Osteocyte (in vitro differentiated cells): Measurements from ENCODE around the gene UBR7. TPM values are rescaled to one million over a fixed set of nuclear protein-coding genes. Genes with fewer than 3 reads are reported as not detected.

Experiments used
- DNase-seq: peaks from one replicate; pipeline ENCODE4 v3.0.0; 2021; ENCODE audit warnings: mixed read lengths; ENCODE audit not compliant: unreplicated experiment; ENCODE audit errors: extremely low spot score
- H3K27ac Mint-ChIP-seq: one replicate; pipeline ENCODE4 v1.8.0; 2021; ENCODE audit warnings: mild to moderate bottlenecking, mixed read lengths; ENCODE audit not compliant: unreplicated experiment
- H3K27me3 Mint-ChIP-seq: one replicate; pipeline ENCODE4 v1.8.0; 2021; ENCODE audit warnings: mixed read lengths; ENCODE audit not compliant: unreplicated experiment
- H3K36me3 Mint-ChIP-seq: one replicate; pipeline ENCODE4 v1.8.0; 2021; ENCODE audit warnings: mixed read lengths; ENCODE audit not compliant: unreplicated experiment
- H3K4me1 Mint-ChIP-seq: one replicate; pipeline ENCODE4 v1.8.0; 2021; ENCODE audit warnings: mixed read lengths; ENCODE audit not compliant: unreplicated experiment
- H3K4me3 Mint-ChIP-seq: one replicate; pipeline ENCODE4 v1.8.0; 2021; ENCODE audit warnings: mild to moderate bottlenecking, moderate library complexity, mixed read lengths; ENCODE audit not compliant: unreplicated experiment
- H3K9me3 Mint-ChIP-seq: one replicate; pipeline ENCODE4 v1.8.0; 2021; ENCODE audit warnings: mixed read lengths; ENCODE audit not compliant: unreplicated experiment
- CTCF ChIP-seq: fragments of 200-600 bp; sonication (generic); IDR thresholded peaks from 2 replicates; pipeline ENCODE4 v1.5.0; 2021; ENCODE audit warnings: antibody characterized with exemption, mild to moderate bottlenecking, moderate library complexity
- total RNA-seq: library from RNA; stranded (reverse); gene quantifications from 2 replicates; pipeline ENCODE4 v1.2.1, GENCODE V29; 2021

The UBR7 gene
- total RNA-seq, 1 donor from 2014 or later = 24.7 TPM

- DNase-seq = no peak
- TF ChIP-seq CTCF = no peak
- Mint-ChIP-seq H3K27ac (no peak overlapping the region), H3K27me3 (no peaks in the 10 kb centered on the region), H3K4me3 (no peak overlapping the region), H3K36me3 (peaks cover 6% of the 10 kb centered on the region), H3K4me1 (peaks cover 20% of the 10 kb centered on the region), H3K9me3 (no peaks in the 10 kb centered on the region)
Observed at GRCh38 chr14:93274055-93274806, 67.2 kb downstream of the UBR7 start.

- Mint-ChIP-seq H3K4me3 (no peak overlapping the region), H3K9me3 (no peaks in the 10 kb centered on the region), H3K36me3 (peaks cover 4% of the 10 kb centered on the region), H3K4me1 (peaks cover 12% of the 10 kb centered on the region), H3K27me3 (no peaks in the 10 kb centered on the region), H3K27ac (no peak overlapping the region)
- no peak for TF ChIP-seq CTCF
- no peak for DNase-seq
Observed at GRCh38 chr14:93276031-93276716, 69.1 kb downstream of the UBR7 start.

Other genes starting within 250 kb of the UBR7 start
- gene ITPK1, start 91.3 kb upstream of the UBR7 start, total RNA-seq = 31.2 and 32.8 TPM in 2 replicates
- 25.4 and 27.1 TPM in 2 replicates for gene MOAP1, start 22.4 kb upstream of the UBR7 start, total RNA-seq
- gene LYSET, start 21.9 kb upstream of the UBR7 start, total RNA-seq = 23.1 and 23.4 TPM in 2 replicates
- 8.8 and 10.4 TPM in 2 replicates for gene GON7, start 191 bp upstream of the UBR7 start, total RNA-seq
- gene BTBD7, start 125.8 kb downstream of the UBR7 start, total RNA-seq = 43.4 and 45.9 TPM in 2 replicates
- gene COX8C, start 139.9 kb downstream of the UBR7 start, total RNA-seq = not detected in 2 replicates
- 0.08 and 0.10 TPM in 2 replicates for gene UNC79, start 223.7 kb downstream of the UBR7 start, total RNA-seq